ENCODE measurements around the gene STPG3.

DNA sequence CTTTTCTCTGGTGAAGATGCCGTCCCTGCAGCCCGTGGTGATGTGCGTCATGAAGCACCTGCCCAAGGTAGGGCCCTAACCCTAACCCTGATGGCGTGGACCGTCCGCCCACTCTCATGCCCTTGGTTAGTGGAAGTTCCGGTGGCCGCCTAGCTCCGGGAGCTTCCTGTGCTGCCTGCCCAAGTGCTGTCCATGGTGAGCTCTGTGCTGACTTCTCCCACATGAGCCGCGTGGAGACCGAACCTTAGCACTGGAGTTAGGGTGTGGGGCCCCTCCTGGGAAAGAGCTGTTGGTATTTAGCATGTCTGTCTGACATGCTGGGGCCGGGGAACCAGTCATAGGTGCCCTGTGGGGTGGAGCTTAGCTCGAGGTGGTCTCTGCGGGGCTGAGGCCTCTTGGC, 5.3 kb downstream of the STPG3 start:
- no peak for TF ChIP-seq CTCF (IDR thresholded peaks at IDR 0.05)
- TF ChIP-seq POLR2A (IDR thresholded peaks at IDR 0.05), result no peak
